IMR-90 (cell line): Measurements from ENCODE around the gene DYTN. TPM values are rescaled to one million over a fixed set of nuclear protein-coding genes. Genes with fewer than 3 reads are reported as not detected.

ENCODE experiments used
- ATAC-seq: fragments of 200-7000 bp; cut with Tn5 transposase; 2 replicates; pipeline ENCODE4 v1.9.1; 2020; ENCODE audit warnings: low read depth, mild to moderate bottlenecking, moderate library complexity
- BruUV-seq: library from RNA; stranded (reverse); fragments of 400-500 nt; replicated peaks from 2 replicates; lab custom pipeline; 2021; lab: Mats Ljungman, UMichigan
- CTCF ChIA-PET: fragments of 300-600 bp; formaldehyde crosslinking; extraction: SDS; loops from one replicate; lab custom pipeline; 2021; ENCODE audit warnings: antibody characterized with exemption; lab: Yijun Ruan, JAX
- POLR2A ChIA-PET: fragments of 300-600 bp; sonication (Branson Sonifier 250); formaldehyde crosslinking; loops from one replicate; lab custom pipeline; 2022; ENCODE audit warnings: antibody characterized with exemption; ENCODE audit not compliant: unreplicated experiment; lab: Charles Lee
- DNase-seq: peaks from one replicate; pipeline ENCODE4 v3.0.0; 2013
- H2AFZ ChIP-seq: replicated peaks from 2 replicates; pipeline ENCODE3; 2013; ENCODE audit warnings: low read length, mild to moderate bottlenecking; ENCODE audit not compliant: poor library complexity
- H2AK5ac ChIP-seq: 2 replicates; pipeline ENCODE4 v1.6.1; 2013; ENCODE audit warnings: low read depth, low read length, inconsistent platforms
- H2AK9ac ChIP-seq: replicated peaks from 2 replicates; pipeline ENCODE3; 2013; ENCODE audit warnings: mild to moderate bottlenecking, low read depth, low read length, moderate library complexity; ENCODE audit not compliant: poor library complexity
- H2BK120ac ChIP-seq: 2 replicates; pipeline ENCODE4 v1.6.1; 2013; ENCODE audit warnings: low read depth, low read length, inconsistent platforms
- H2BK15ac ChIP-seq: 3 replicates; pipeline ENCODE4 v1.6.1; 2013; ENCODE audit warnings: low read depth, low read length, inconsistent platforms
- H2BK20ac ChIP-seq: 2 replicates; pipeline ENCODE4 v1.6.1; 2013; ENCODE audit warnings: low read depth, mild to moderate bottlenecking, inconsistent platforms, low read length, moderate library complexity
- H2BK5ac ChIP-seq: 2 replicates; pipeline ENCODE4 v1.6.1; 2013; ENCODE audit warnings: mild to moderate bottlenecking, low read depth, low read length, inconsistent platforms; ENCODE audit not compliant: poor library complexity, severe bottlenecking
- H3K14ac ChIP-seq: replicated peaks from 2 replicates; pipeline ENCODE4 v1.6.1; 2013; ENCODE audit warnings: low read depth, low read length, inconsistent platforms
- H3K18ac ChIP-seq: 2 replicates; pipeline ENCODE4 v1.6.1; 2013; ENCODE audit warnings: low read depth, low read length, control low read depth
- H3K23ac ChIP-seq: 2 replicates; pipeline ENCODE4 v1.6.1; 2013; ENCODE audit warnings: low read depth, low read length, inconsistent platforms
- H3K27ac ChIP-seq: 2 replicates; pipeline ENCODE4 v1.5.1; 2013; ENCODE audit warnings: mild to moderate bottlenecking, control low read depth, low read length; ENCODE audit not compliant: insufficient read depth
- H3K27me3 ChIP-seq: 2 replicates; pipeline ENCODE4 v1.6.1; 2013; ENCODE audit warnings: low read length; ENCODE audit not compliant: control insufficient read depth, insufficient read depth
- H3K36me3 ChIP-seq: 2 replicates; pipeline ENCODE4 v1.6.1; 2013; ENCODE audit warnings: low read length, mixed read lengths; ENCODE audit not compliant: control insufficient read depth, insufficient read depth
- H3K4ac ChIP-seq: 2 replicates; pipeline ENCODE4 v1.6.1; 2013; ENCODE audit warnings: low read depth, low read length, inconsistent platforms
- H3K4me1 ChIP-seq: 2 replicates; pipeline ENCODE4 v1.6.1; 2013; ENCODE audit warnings: low read length, mixed read lengths; ENCODE audit not compliant: control insufficient read depth, insufficient read depth
- H3K4me2 ChIP-seq: 2 replicates; pipeline ENCODE4 v1.6.1; 2013; ENCODE audit warnings: low read depth, mild to moderate bottlenecking, control low read depth, low read length, moderate library complexity
- H3K4me3 ChIP-seq: 2 replicates; pipeline ENCODE4 v1.5.1; 2013; ENCODE audit warnings: low read depth, mild to moderate bottlenecking, control low read depth, low read length, moderate library complexity; ENCODE audit not compliant: insufficient read depth
- H3K56ac ChIP-seq: 2 replicates; pipeline ENCODE4 v1.6.1; 2013; ENCODE audit warnings: low read length, inconsistent platforms; ENCODE audit not compliant: insufficient read depth; ENCODE audit errors: extremely low read depth
- H3K79me1 ChIP-seq, 2 experiments: 2 replicates each; pipeline ENCODE4 v1.6.1; 2013; ENCODE audit warnings: low read length in 2 of 2, inconsistent platforms in 1 of 2, low read depth in 1 of 2
- H3K9ac ChIP-seq: 2 replicates; pipeline ENCODE4 v1.6.1; 2013; ENCODE audit warnings: low read depth, low read length, control low read depth
- H3K9me1 ChIP-seq: 2 replicates; pipeline ENCODE4 v1.6.1; 2013; ENCODE audit warnings: low read length, inconsistent platforms; ENCODE audit not compliant: insufficient read depth
- H3K9me3 ChIP-seq: 2 replicates; pipeline ENCODE4 v1.6.1; 2013; ENCODE audit warnings: low read length; ENCODE audit not compliant: control insufficient read depth, insufficient read depth
- H4K20me1 ChIP-seq: 2 replicates; pipeline ENCODE4 v1.6.1; 2013; ENCODE audit warnings: low read length, inconsistent platforms; ENCODE audit not compliant: insufficient read depth
- H4K5ac ChIP-seq: 2 replicates; pipeline ENCODE4 v1.6.1; 2013; ENCODE audit warnings: mild to moderate bottlenecking, low read depth, low read length, control low read depth
- H4K8ac ChIP-seq, 2 experiments: 2 replicates each; pipeline ENCODE4 v1.6.1; 2013; ENCODE audit warnings: low read depth in 2 of 2, low read length in 2 of 2, control low read depth in 1 of 2, inconsistent platforms in 1 of 2
- H4K91ac ChIP-seq: 2 replicates; pipeline ENCODE4 v1.6.1; 2013; ENCODE audit warnings: low read depth, low read length, inconsistent platforms; ENCODE audit not compliant: insufficient read depth
- CEBPB ChIP-seq: IDR thresholded peaks from 2 replicates; pipeline ENCODE4 v1.6.1; 2012; ENCODE audit warnings: low read depth, low read length, improper control_type of control experiment
- CHD1 ChIP-seq: IDR thresholded peaks from 2 replicates; pipeline ENCODE4 v1.6.1; 2012; ENCODE audit warnings: low read depth, low read length, improper control_type of control experiment
- MAFK ChIP-seq: IDR thresholded peaks from 2 replicates; pipeline ENCODE4 v1.6.1; 2012; ENCODE audit warnings: low read depth, low read length, improper control_type of control experiment
- MAZ ChIP-seq: IDR thresholded peaks from 2 replicates; pipeline ENCODE4 v1.6.1; 2012; ENCODE audit warnings: low read depth, mild to moderate bottlenecking, low read length, improper control_type of control experiment, moderate library complexity, borderline replicate concordance
- MXI1 ChIP-seq: IDR thresholded peaks from 2 replicates; pipeline ENCODE4 v1.6.1; 2012; ENCODE audit warnings: low read depth, mild to moderate bottlenecking, low read length, moderate library complexity, borderline replicate concordance
- NFE2L2 ChIP-seq: fragments of 150-350 bp; IDR thresholded peaks from 2 replicates; pipeline ENCODE4 v1.6.1; 2016; ENCODE audit warnings: low read depth, mild to moderate bottlenecking, low read length
- SMC3 ChIP-seq: fragments of 150-350 bp; IDR thresholded peaks from 2 replicates; pipeline ENCODE4 v1.6.1; 2016; ENCODE audit warnings: low read depth, mild to moderate bottlenecking, antibody characterized with exemption, low read length, moderate library complexity
- USF2 ChIP-seq: fragments of 150-350 bp; IDR thresholded peaks from 2 replicates; pipeline ENCODE4 v1.6.1; 2017; ENCODE audit warnings: mild to moderate bottlenecking, antibody characterized with exemption, low read length, low read depth
- WGBS, 2 experiments: methylation state at CpG; one replicate each; pipeline versions ENCODE4 v1.1.5 to v1.1.7; 2013; ENCODE audit warnings: missing lambda C conversion rate in 2 of 2; ENCODE audit not compliant: insufficient read length in 1 of 2; ENCODE audit errors: extremely low coverage in 2 of 2; 5-methylcytosine and 5-hydroxymethylcytosine counted together
- dilution Hi-C: fragments of 300-500 bp; cut with HindIII; formaldehyde crosslinking; loops from one replicate; pipeline ENCODE4 v1.14.3; 2018; ENCODE audit warnings: low sequenced_read_pairs; ENCODE audit not compliant: unreplicated experiment
- in situ Hi-C: fragments of 300-500 bp; cut with MboI; formaldehyde crosslinking; loops from 3 replicates; pipeline ENCODE4 v1.14.3; 2019; ENCODE audit warnings: low sequenced_read_pairs, inconsistent platforms, mixed read lengths
- intact Hi-C: fragments of 100-400 bp; cut with micrococcal nuclease; formaldehyde crosslinking; loops from 2 replicates; pipeline ENCODE4 v1.10.0; 2022
- polyA plus RNA-seq, 3 experiments: library from polyadenylated mRNA; depleted of rRNA; stranded (reverse); fragments of >200 nt; gene quantifications; 2 replicates each; pipeline ENCODE4 v1.2.3, GENCODE V29; 2012; ENCODE audit warnings: low replicate concordance in 1 of 3
- total RNA-seq: library from RNA; depleted of rRNA; stranded (reverse); fragments of >200 nt; gene quantifications from 2 replicates; pipeline ENCODE4 v1.2.3, GENCODE V29; 2012

Gene DYTN
- total and polyA plus RNA-seq, 2 of the 4 experiments (the other 2 are of a cell fraction) = not detected

GRCh38 chr2:206721256-206721920 is 3.2 kb upstream of the DYTN start:
- no peak overlapping the region for H2BK120ac ChIP-seq
- H3K4me2 ChIP-seq = no peak overlapping the region
- H3K14ac ChIP-seq = no peak overlapping the region
- dilution Hi-C loops = no loop called here
- H2AK9ac ChIP-seq = no peak overlapping the region
- H3K4ac ChIP-seq = no peak overlapping the region
- no peak overlapping the region for H4K5ac ChIP-seq
- no peak overlapping the region for H3K9ac ChIP-seq
- H4K8ac ChIP-seq = no peak overlapping the region
- H3K27ac ChIP-seq = no peak overlapping the region
- H3K4me3 ChIP-seq = no peak overlapping the region
- no peaks in the 10 kb centered on the region for H3K4me1 ChIP-seq
- H3K9me3 ChIP-seq = no peaks in the 10 kb centered on the region
- no peak overlapping the region for H3K56ac ChIP-seq
- TF ChIP-seq CEBPB (no peak), CHD1 (no peak), SMC3 (no peak), MXI1 (no peak), NFE2L2 (peak; percentile 38; the same call in 1 of the 2 replicates), MAZ (no peak), MAFK (no peak), USF2 (no peak)
- no peaks in the 10 kb centered on the region for H3K9me1 ChIP-seq
- intact Hi-C loops = no loop called here
- WGBS, 2 experiments = no CpG with 5 or more reads among the region's 4 CpGs
- no peak overlapping the region for H2AFZ ChIP-seq
- no peaks in the 10 kb centered on the region for H3K36me3 ChIP-seq
- no peak overlapping the region for H3K18ac ChIP-seq
- POLR2A ChIA-PET = no interaction called here
- H3K23ac ChIP-seq = no peak overlapping the region
- DNase-seq = no peak
- no peak overlapping the region for H2BK15ac ChIP-seq
- H3K27me3 ChIP-seq = no peaks in the 10 kb centered on the region
- CTCF ChIA-PET = no interaction called here
- H4K20me1 ChIP-seq = no peaks in the 10 kb centered on the region
- H3K79me1 ChIP-seq = no peaks in the 10 kb centered on the region
- BruUV-seq = no TSS peak
- in situ Hi-C loops = no loop called here
- no peak overlapping the region for H2AK5ac ChIP-seq
- no peak overlapping the region for H2BK20ac ChIP-seq
- ATAC-seq = no peak
- H4K91ac ChIP-seq = no peak overlapping the region
- H2BK5ac ChIP-seq = no peak overlapping the region
